ENCODE results near the gene ADARB2.

ADARB2 gene

DNA sequence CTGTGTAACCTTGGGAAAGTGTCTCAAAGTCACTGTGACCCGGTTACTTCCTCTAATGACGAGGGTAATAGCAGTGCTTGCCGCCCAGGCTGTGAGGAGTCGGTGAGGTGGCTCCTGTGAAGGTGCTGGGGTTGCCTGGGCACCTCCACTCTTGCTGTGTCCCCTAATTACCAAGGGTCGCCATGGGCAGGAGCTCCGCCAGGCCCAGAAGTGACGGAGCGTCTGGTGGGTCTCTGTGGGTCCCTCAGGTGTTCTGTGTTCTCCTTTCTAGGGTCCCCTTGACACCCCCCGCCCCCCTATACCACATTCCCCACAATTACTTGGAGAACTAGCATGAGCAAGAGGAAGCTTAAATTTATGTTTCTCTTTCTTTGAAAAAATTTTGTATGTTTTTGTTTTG, 519.7 kb downstream of the ADARB2 start:
- H3K4me3 ChIP-seq (ENCODE audit: low read depth, low read length) = no peak overlapping the region
- no peak for DNase-seq (ENCODE audit: low read depth, low spot score)
- ChIA-PET CTCF (no interaction called here), POLR2A (no interaction called here)
- TF ChIP-seq, protein P1, sequence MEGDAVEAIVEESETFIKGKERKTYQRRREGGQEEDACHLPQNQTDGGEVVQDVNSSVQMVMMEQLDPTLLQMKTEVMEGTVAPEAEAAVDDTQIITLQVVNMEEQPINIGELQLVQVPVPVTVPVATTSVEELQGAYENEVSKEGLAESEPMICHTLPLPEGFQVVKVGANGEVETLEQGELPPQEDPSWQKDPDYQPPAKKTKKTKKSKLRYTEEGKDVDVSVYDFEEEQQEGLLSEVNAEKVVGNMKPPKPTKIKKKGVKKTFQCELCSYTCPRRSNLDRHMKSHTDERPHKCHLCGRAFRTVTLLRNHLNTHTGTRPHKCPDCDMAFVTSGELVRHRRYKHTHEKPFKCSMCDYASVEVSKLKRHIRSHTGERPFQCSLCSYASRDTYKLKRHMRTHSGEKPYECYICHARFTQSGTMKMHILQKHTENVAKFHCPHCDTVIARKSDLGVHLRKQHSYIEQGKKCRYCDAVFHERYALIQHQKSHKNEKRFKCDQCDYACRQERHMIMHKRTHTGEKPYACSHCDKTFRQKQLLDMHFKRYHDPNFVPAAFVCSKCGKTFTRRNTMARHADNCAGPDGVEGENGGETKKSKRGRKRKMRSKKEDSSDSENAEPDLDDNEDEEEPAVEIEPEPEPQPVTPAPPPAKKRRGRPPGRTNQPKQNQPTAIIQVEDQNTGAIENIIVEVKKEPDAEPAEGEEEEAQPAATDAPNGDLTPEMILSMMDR (IDR thresholded peaks at IDR 0.05; ENCODE audit: insufficient read depth, low read length, missing control alignments) = no peak

DNA sequence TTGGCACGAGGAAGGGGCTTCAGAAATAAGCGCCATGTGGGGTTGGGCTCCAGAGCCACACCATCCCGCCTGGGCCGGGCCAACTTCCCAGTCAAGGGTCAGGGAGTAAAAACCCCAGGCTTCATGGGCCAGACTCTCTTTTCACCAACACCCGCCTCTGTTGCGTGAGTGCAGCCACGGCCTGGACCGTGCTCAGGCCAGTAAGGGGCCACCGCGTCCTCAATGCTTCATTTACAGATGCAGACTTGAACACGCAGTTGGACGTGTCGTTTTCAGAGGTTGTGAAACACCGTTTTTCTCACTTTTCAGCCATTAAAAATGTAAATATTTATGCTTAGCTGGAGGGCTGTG, 520.1 kb downstream of the ADARB2 start:
- POLR2A ChIA-PET = no interaction called here
- TF ChIP-seq, protein P1 (IDR thresholded peaks at IDR 0.05; ENCODE audit: insufficient read depth, low read length, missing control alignments) = no peak
- CTCF ChIA-PET = no interaction called here
- no peak for DNase-seq (ENCODE audit: low read depth, low spot score)
- no peak overlapping the region for H3K4me3 ChIP-seq (ENCODE audit: low read depth, low read length)

DNA sequence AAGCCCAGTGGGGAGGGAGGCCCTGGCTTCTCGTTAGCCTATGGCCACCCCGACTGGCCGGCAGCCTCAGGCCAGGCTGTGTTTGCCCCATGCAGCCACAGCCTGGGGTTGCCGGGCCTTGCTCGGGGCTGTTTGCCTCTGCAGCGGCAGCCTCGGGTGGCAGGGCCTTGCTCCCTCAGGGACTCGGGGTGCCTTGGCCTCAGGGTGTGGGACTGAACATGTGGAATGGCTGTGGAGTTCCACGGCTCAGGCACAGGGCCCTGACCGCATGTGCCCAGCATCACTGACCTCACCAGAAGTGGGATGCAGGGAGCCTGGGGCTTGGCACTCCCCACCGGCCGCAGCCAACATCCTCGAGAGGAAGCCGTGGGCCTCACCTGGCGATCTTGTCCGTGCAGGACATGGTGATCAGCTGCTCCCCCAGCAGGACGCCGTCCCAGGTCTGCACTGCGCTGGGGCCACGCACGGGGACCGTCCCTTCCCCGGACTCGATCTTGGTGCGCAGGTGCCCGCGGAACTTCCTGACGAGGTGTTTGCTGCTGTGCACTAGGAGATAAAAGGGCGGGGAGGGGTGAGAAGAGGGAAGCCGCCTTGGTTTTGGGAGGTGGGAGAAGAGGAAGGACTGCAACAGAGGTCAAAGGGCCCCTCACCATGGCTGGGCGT, 520.6 kb downstream of the ADARB2 start:
- no peak overlapping the region for H3K4me3 ChIP-seq (ENCODE audit: low read depth, low read length)
- POLR2A ChIA-PET = no interaction called here
- CTCF ChIA-PET = no interaction called here
- DNase-seq (ENCODE audit: low read depth, low spot score) = no peak
- TF ChIP-seq, protein P1 (IDR thresholded peaks at IDR 0.05; ENCODE audit: insufficient read depth, low read length, missing control alignments) = no peak

DNA sequence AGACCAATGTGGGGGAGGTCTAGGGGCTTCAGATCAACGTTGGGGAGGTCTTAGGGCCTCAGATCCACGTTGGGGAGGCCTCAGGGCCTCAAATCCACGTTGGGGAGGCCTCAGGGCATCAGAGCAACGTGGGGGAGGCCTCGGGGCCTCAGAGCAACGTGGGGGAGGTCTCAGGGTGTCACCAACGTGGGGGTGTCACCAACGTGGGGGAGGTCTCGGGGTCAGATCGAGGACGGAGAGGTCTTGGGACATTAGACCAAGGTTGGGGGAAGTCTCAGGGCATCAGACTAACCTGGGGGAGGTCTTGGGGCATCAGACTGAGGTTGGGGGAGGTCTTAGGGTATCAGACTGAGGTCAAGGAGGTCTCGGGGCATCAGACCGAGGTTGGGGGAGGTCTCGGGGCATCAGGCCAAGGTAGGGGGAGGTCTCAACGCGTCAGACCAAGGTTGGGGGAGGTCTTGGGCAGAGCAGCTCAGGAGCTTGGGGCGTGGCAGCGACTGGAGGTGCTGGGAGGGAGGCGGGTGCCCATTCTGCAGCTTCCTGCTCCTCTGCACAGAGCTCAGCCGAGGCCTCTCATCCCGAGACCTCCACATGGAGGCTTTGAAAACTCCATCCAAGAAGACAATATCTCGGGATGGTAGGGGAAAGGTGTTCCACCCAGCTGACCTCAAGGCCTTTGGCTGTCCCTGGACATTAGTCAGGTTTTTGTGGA, 521.3 kb downstream of the ADARB2 start:
- POLR2A ChIA-PET = no interaction called here
- TF ChIP-seq, protein P1 (IDR thresholded peaks at IDR 0.05; ENCODE audit: insufficient read depth, low read length, missing control alignments) = no peak
- CTCF ChIA-PET = no interaction called here
- no peak overlapping the region for H3K4me3 ChIP-seq (ENCODE audit: low read depth, low read length)
- DNase-seq (ENCODE audit: low read depth, low spot score) = no peak

DNA sequence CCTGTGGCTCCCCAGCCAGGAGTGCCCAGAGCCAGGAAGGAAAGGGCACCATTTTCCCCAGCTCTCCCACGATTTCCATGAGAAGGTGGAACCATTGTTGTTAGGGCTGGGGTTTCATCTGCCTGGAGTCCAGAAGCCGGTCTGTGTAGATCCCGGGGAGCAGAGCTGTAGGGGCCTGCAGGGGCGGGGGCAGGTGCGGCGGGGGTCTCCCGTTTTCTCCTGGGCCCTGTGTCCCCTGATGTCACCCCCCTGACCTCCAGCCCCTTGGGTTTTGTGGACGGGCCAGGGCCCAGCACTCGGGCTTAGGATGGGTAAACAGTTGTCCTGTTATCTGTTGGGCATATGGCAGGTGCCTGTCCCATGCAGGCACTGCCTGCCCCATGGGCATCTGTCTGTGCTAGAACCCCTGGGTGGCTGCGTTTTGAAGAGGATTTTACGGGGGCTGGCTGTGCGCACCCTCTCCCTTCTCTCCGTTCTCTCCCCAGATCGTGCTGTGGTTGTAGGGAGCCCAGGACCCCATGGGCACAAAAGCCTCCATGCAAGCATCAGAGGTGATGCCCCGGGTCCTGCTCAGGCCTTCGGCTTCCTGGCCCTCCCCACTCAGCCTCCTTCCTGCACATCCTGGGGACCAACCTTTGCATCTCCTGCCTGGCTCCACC, 522.3 kb downstream of the ADARB2 start:
- POLR2A ChIA-PET = no interaction called here
- CTCF ChIA-PET = no interaction called here
- no peak overlapping the region for H3K4me3 ChIP-seq (ENCODE audit: low read depth, low read length)
- no peak for DNase-seq (ENCODE audit: low read depth, low spot score)
- TF ChIP-seq, protein P1 (IDR thresholded peaks at IDR 0.05; ENCODE audit: insufficient read depth, low read length, missing control alignments) = no peak

DNA sequence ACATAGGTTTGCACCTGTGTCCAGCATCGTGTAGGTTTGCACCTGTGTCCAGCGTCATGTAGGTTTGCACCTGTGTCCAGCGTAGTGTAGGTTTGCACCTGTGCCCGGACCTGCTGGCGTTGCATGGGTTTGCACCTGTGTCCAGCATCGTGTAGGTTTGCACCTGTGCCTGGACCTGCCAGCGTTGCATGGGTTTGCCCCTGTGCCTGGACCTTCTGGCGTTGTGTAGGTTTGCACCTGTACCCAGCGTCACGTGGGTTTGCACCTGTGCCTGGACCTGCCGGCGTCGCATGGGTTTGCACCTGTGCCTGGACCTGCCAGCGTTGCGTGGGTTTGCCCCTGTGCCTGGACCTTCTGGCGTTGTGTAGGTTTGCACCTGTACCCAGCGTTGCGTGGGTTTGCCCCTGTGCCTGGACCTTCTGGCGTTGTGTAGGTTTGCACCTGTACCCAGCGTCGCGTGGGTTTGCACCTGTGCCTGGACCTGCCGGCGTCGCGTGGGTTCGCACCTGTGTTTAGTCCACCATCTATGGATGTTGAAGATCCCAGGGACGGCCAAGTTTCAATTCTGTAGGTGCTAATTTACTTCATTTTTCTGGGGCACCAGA, 523.2 kb downstream of the ADARB2 start:
- ChIA-PET CTCF (no interaction called here), POLR2A (no interaction called here)
- no peak overlapping the region for H3K4me3 ChIP-seq (ENCODE audit: low read depth, low read length)
- DNase-seq (ENCODE audit: low read depth, low spot score) = no peak
- TF ChIP-seq, protein P1 (IDR thresholded peaks at IDR 0.05; ENCODE audit: insufficient read depth, low read length, missing control alignments) = no peak

Measured in AG04449 (cell line).